ENCODE measurements around the gene LRRC61.

DNA sequence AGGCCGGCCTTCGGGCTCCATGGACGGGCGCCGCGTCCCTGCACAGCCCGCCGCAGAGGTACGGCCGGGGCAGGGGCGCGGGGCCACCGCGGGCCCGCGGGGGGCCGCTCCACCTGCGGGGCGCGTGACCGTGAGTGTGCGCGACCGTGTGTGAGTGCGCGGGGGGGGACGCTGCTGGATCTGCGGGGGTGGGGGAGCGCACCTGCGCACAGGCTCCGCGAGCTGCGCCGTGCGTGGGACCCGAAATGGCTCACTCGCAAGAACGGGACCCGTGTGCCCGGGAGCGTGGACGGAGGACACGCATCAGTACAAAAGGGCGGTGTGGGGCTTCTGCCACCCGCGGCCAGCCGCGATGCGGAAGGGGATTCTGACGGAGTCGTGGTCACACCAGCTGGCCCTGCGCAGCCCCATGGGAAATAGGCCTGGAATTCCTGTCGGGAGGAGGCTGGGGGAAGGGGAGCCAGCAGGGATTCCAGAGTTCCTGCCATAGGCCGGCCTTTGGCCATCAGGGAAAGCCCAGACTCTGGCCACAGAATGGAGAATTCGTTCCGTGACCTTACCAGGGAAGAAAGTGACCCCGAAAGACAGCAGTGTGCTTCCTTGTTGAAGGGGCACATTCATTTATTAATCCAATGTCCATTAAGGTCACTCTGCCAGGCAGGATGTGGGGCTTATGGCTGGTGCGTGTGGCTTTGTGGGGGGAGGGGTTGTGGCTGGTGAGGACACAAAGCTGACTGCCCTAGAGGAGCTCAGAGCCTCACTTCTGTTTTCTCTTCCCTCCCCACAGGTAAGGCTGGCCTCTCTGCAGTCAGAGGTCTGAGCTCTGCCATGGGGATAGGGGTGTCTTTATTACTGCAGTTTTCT is 46.0 kb downstream of the LRRC61 start:
- TF ChIP-seq, protein P1, sequence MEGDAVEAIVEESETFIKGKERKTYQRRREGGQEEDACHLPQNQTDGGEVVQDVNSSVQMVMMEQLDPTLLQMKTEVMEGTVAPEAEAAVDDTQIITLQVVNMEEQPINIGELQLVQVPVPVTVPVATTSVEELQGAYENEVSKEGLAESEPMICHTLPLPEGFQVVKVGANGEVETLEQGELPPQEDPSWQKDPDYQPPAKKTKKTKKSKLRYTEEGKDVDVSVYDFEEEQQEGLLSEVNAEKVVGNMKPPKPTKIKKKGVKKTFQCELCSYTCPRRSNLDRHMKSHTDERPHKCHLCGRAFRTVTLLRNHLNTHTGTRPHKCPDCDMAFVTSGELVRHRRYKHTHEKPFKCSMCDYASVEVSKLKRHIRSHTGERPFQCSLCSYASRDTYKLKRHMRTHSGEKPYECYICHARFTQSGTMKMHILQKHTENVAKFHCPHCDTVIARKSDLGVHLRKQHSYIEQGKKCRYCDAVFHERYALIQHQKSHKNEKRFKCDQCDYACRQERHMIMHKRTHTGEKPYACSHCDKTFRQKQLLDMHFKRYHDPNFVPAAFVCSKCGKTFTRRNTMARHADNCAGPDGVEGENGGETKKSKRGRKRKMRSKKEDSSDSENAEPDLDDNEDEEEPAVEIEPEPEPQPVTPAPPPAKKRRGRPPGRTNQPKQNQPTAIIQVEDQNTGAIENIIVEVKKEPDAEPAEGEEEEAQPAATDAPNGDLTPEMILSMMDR (IDR thresholded peaks at IDR 0.05; ENCODE audit: insufficient read depth, low read length, poor library complexity, severe bottlenecking) = no peak
- TF ChIP-seq EZH2phosphoT487 (conservative IDR thresholded peaks at IDR 0.05; ENCODE audit: low read length) = no peak

Measured in SU-DHL-6 (cell line).